Adipocyte (in vitro differentiated cells): ENCODE data around the gene PLPPR4.
"Not testable (repeated sequence)": the region's sequence is repeated elsewhere in the genome, so short reads cannot be mapped to it uniquely, and the experiment has no call there.

Source experiments
- DNase-seq: peaks from one replicate; pipeline ENCODE4 v3.0.0-alpha.2; 2015; ENCODE audit warnings: low read depth
- H3K27me3 ChIP-seq: replicated peaks from 2 replicates; pipeline ENCODE4 v1.7.0; 2013; ENCODE audit warnings: mild to moderate bottlenecking, low read length, moderate library complexity; ENCODE audit not compliant: control insufficient read depth, insufficient read depth
- H3K36me3 ChIP-seq: 2 replicates; pipeline ENCODE4 v1.7.0; 2013; ENCODE audit warnings: low read length, mild to moderate bottlenecking, moderate library complexity; ENCODE audit not compliant: control insufficient read depth, insufficient read depth, severe bottlenecking
- H3K4me1 ChIP-seq: 2 replicates; pipeline ENCODE4 v1.7.0; 2013; ENCODE audit warnings: mild to moderate bottlenecking, low read length, moderate library complexity; ENCODE audit not compliant: control insufficient read depth, insufficient read depth
- H3K4me3 ChIP-seq: 2 replicates; pipeline ENCODE4 v1.7.0; 2013; ENCODE audit warnings: mild to moderate bottlenecking, low read length, moderate library complexity
- H3K9ac ChIP-seq: 2 replicates; pipeline ENCODE4 v1.7.0; 2013; ENCODE audit warnings: mild to moderate bottlenecking, low read length, moderate library complexity
- H3K9me3 ChIP-seq: 2 replicates; pipeline ENCODE4 v1.7.0; 2013; ENCODE audit warnings: mild to moderate bottlenecking, low read length, moderate library complexity; ENCODE audit not compliant: control insufficient read depth

The PLPPR4 gene

DNA sequence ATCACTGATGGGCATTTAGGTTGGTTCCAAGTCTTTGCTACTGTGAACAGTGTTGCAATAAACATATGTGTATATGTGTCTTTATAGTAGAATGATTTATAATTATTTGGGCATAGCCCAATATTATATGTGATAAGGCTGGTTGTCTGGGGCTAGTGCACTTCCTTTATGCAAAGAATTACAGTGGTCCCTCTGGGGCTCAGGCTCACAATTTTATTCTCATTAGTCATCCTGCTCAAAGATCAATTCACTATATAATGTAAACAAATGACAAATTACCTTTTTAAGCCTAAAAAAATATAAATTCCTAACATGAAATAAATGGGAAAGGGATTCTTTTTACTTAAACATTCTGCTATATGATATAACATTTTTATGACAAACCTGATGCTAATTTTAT lies 5.0 kb downstream of the PLPPR4 start:
- Histone ChIP-seq H3K9ac (no peak overlapping the region), H3K4me1 (peaks cover 4% of the 10 kb centered on the region), H3K36me3 (no peaks in the 10 kb centered on the region), H3K9me3 (peaks cover 15% of the 10 kb centered on the region), H3K4me3 (no peak overlapping the region), H3K27me3 (no peaks in the 10 kb centered on the region)
- DNase-seq, result no peak

GRCh38 chr1:99270646-99271045 lies 6.4 kb downstream of the PLPPR4 start:
- no peak overlapping the region for H3K9ac ChIP-seq
- H3K36me3 ChIP-seq, result no peaks in the 10 kb centered on the region
- no peaks in the 10 kb centered on the region for H3K4me1 ChIP-seq
- H3K9me3 ChIP-seq, result peaks cover 27% of the 10 kb centered on the region
- DNase-seq, result peak; percentile 16
- H3K4me3 ChIP-seq, result no peak overlapping the region
- no peaks in the 10 kb centered on the region for H3K27me3 ChIP-seq

DNA sequence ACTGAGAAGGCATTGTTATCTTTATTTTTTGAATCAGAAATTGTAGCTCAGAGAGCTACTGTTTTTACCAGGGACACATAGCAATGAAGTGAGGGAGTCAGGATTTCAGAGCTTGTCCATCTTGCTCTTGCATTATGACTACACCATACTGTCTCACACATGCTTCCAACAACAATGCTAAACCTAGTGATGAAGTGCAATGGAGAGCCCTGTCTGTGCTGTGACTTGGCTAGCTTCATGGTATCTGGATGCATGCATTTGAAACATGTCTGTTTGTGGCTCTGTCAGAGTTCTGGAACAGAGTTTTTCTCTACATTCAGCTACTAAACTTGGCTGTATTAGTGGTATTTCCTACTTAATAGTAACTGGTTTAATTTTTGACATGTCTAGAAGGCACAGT lies 7.0 kb downstream of the PLPPR4 start:
- no peak for DNase-seq
- H3K9me3 ChIP-seq, result peaks cover 27% of the 10 kb centered on the region
- H3K9ac ChIP-seq, result no peak overlapping the region
- no peaks in the 10 kb centered on the region for H3K27me3 ChIP-seq
- no peaks in the 10 kb centered on the region for H3K4me1 ChIP-seq
- no peaks in the 10 kb centered on the region for H3K36me3 ChIP-seq
- H3K4me3 ChIP-seq, result no peak overlapping the region

- H3K27me3 ChIP-seq, result no peaks in the 10 kb centered on the region
- no peak for DNase-seq
- H3K4me3 ChIP-seq, result no peak overlapping the region
- no peak overlapping the region for H3K9ac ChIP-seq
- peaks cover 33% of the 10 kb centered on the region for H3K9me3 ChIP-seq
- no peaks in the 10 kb centered on the region for H3K4me1 ChIP-seq
- no peaks in the 10 kb centered on the region for H3K36me3 ChIP-seq
Measured at GRCh38 chr1:99277066-99277465, 12.8 kb downstream of the PLPPR4 start.

- Histone ChIP-seq H3K36me3 (no peaks in the 10 kb centered on the region), H3K9me3 (peaks cover 16% of the 10 kb centered on the region), H3K27me3 (no peaks in the 10 kb centered on the region), H3K4me3 (no peak overlapping the region), H3K9ac (no peak overlapping the region), H3K4me1 (no peaks in the 10 kb centered on the region)
- DNase-seq, result no peak
Measured at GRCh38 chr1:99279525-99279924, 15.2 kb downstream of the PLPPR4 start.

DNA sequence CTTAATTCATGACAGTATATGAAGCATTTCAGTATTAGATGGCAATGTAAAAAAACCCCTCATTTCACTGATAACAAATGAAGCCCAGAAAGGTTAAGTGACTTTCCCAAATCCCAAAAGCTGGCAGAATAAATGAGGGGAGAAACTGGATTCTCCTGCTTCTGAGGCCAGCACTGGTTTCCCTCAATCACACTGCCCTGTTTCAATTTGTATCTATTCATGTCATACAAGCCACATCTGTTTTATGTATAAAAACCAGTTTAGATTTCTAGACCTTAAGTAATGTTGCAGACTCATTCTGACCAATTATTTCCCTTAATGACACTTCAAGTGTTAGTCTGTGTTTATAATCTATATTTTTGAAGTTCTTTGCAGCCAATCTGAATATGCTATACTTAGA lies 16.8 kb downstream of the PLPPR4 start:
- peaks cover 6% of the 10 kb centered on the region for H3K9me3 ChIP-seq
- H3K36me3 ChIP-seq, result no peaks in the 10 kb centered on the region
- no peaks in the 10 kb centered on the region for H3K27me3 ChIP-seq
- DNase-seq, result no peak
- no peak overlapping the region for H3K4me3 ChIP-seq
- no peaks in the 10 kb centered on the region for H3K4me1 ChIP-seq
- no peak overlapping the region for H3K9ac ChIP-seq

- no peaks in the 10 kb centered on the region for H3K36me3 ChIP-seq
- H3K4me1 ChIP-seq, result no peaks in the 10 kb centered on the region
- H3K9ac ChIP-seq, result no peak overlapping the region
- H3K4me3 ChIP-seq, result no peak overlapping the region
- H3K27me3 ChIP-seq, result no peaks in the 10 kb centered on the region
- DNase-seq, result no peak
- no peaks in the 10 kb centered on the region for H3K9me3 ChIP-seq
Measured at GRCh38 chr1:99282536-99282935, 18.2 kb downstream of the PLPPR4 start.

DNA sequence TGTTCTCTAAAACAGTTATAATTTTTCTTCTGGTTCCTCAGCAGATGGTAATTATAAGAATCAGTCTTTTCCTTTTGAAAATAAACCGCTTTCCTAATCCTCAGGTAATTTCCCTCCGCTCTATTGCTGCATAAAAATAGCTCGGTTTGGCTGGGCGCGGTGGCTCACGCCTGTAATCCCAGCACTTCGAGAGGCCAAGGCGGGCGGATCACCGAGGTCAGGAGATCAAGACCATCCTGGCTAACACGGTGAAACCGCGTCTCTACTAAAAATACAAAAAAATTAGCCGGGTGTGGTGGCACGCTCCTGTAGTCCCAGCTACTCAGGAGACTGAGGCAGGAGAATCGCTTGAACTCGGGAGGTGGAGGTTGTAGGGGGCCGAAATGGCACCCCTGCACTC lies 19.2 kb downstream of the PLPPR4 start:
- H3K4me3 ChIP-seq, H3K27me3 ChIP-seq, H3K4me1 ChIP-seq, H3K9me3 ChIP-seq, H3K9ac ChIP-seq, H3K36me3 ChIP-seq, DNase-seq: not testable (repeated sequence)

DNA sequence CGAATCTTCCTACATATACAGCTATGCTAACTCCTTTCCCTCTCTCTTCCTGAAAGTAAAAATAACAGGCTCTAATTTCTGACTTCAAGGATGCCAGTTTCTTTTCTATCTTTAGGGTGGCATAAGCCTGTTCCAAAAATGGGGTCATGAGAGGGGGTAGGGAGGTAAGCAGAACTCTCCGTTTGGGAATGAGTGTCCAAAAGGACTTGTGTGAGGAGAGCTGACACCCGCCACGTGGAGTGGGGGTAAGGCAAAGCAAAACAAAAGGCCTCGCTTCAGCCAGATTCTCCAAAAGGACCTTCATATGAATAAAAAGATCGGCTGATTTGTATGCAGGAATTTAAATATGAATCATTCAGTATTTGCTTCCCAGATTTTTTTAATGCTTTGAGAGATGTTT lies 28.6 kb downstream of the PLPPR4 start:
- Histone ChIP-seq H3K9me3 (no peaks in the 10 kb centered on the region), H3K4me1 (no peaks in the 10 kb centered on the region), H3K4me3 (no peak overlapping the region), H3K27me3 (no peaks in the 10 kb centered on the region), H3K9ac (no peak overlapping the region), H3K36me3 (no peaks in the 10 kb centered on the region)
- DNase-seq, result peak; percentile 9

GRCh38 chr1:99297923-99298322 lies 33.6 kb downstream of the PLPPR4 start:
- Histone ChIP-seq H3K4me3 (no peak overlapping the region), H3K27me3 (no peaks in the 10 kb centered on the region), H3K36me3 (no peaks in the 10 kb centered on the region), H3K9ac (no peak overlapping the region), H3K9me3 (no peaks in the 10 kb centered on the region), H3K4me1 (no peaks in the 10 kb centered on the region)
- no peak for DNase-seq

DNA sequence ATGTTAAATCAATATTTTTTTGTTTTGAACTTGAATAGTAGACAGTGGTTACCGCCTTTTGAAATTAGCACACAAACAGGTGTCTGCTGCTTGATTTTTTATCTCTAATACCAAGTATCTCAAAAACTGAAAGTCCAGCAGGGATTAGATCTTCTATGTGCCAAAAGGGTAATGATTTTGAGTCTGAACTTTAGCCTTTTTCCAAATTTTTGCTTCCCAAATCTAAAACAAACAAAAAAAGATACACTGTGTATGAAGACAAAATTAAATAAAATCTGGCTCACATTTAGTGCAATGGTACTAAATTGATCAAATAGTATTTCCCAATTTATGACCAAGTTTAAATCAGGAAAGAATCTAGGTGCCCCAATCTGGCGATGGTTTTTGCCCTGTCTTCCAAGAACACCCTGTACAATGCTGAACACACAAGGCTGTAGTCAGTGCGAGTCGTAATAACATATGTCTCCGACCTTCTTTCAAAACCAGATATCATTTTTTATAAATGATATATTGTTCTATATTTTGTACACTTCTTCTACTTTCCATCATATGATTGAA lies 40.5 kb downstream of the PLPPR4 start:
- Histone ChIP-seq H3K36me3 (no peaks in the 10 kb centered on the region), H3K27me3 (no peaks in the 10 kb centered on the region), H3K9ac (no peak overlapping the region), H3K9me3 (no peaks in the 10 kb centered on the region), H3K4me3 (no peak overlapping the region), H3K4me1 (no peaks in the 10 kb centered on the region)
- DNase-seq, result no peak

DNA sequence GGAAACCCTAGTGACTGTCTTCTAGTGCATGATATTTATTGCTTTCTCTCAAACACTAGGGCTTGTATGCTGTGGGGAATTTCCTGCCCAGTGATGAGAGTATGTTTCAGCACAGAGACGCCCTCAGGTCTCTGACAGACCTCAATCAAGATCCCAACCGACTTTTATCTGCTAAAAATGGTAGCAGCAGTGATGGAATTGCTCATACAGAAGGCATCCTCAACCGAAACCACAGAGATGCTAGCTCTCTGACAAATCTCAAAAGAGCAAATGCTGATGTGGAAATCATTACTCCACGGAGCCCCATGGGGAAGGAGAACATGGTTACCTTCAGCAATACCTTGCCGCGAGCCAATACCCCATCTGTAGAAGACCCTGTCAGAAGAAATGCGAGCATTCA lies 41.3 kb downstream of the PLPPR4 start:
- H3K9ac ChIP-seq, result no peak overlapping the region
- H3K27me3 ChIP-seq, result no peaks in the 10 kb centered on the region

More for the DNA sequence above, 41.3 kb downstream of the PLPPR4 start:
- H3K4me1 ChIP-seq, result no peaks in the 10 kb centered on the region
- peak; percentile 6 for DNase-seq
- H3K9me3 ChIP-seq, result no peaks in the 10 kb centered on the region
- H3K4me3 ChIP-seq, result no peak overlapping the region
- H3K36me3 ChIP-seq, result no peaks in the 10 kb centered on the region
